ENCODE data around the gene SLF2. TPM values are rescaled to one million over a fixed set of nuclear protein-coding genes. Genes with fewer than 3 reads are reported as not detected.
A peak's percentile ranks its signal among the peaks of the same experiment; 100 is the strongest.

SLF2 gene
- total and polyA plus RNA-seq, 2 of the 8 experiments (the other 6 are each of a cell fraction or from before 2014, with no cell fraction given): 5.5 to 20.9 TPM

GRCh38 chr10:101012525-101013364 lies 100.0 kb downstream of the SLF2 start:
- Histone ChIP-seq H2BK20ac (ENCODE audit: low read length) (no peak overlapping the region), H3K79me2 (ENCODE audit: control insufficient read depth in 1 of 2, insufficient read depth in 2 of 2, low read length in 2 of 2) (no peaks in the 10 kb centered on the region), H3K23ac (ENCODE audit: insufficient read length) (no peak overlapping the region), H3K56ac (replicated peaks; ENCODE audit: insufficient read length, low read depth, low read length) (no peak overlapping the region), H3K4me3 (ENCODE audit: extremely low read depth in 1 of 4, insufficient read depth in 2 of 4, low read depth in 3 of 4, low read length in 4 of 4) (no peak overlapping the region), H2AFZ (ENCODE audit: low read length) (no peak overlapping the region), H2AK5ac (ENCODE audit: low read depth, low read length) (no peak overlapping the region), H4K8ac (ENCODE audit: extremely low read depth, insufficient read depth, low read length) (no peak overlapping the region), H4K20me1 (replicated peaks in 1 of 2; ENCODE audit: control insufficient read depth in 1 of 2, insufficient read depth in 2 of 2, low read length in 2 of 2) (peaks cover 0 to 2% of the 10 kb centered on the region in 2 experiments), H3K79me1 (ENCODE audit: low read depth, low read length) (no peaks in the 10 kb centered on the region), H2BK5ac (ENCODE audit: low read depth, low read length) (no peak overlapping the region), H2BK12ac (ENCODE audit: low read depth, low read length) (no peak overlapping the region), H2BK120ac (replicated peaks; ENCODE audit: low read depth, low read length) (no peak overlapping the region), H2BK15ac (ENCODE audit: low read length) (no peak overlapping the region), H4K5ac (ENCODE audit: insufficient read length, low read depth, low read length) (no peak overlapping the region), H3K14ac (ENCODE audit: insufficient read length) (no peak overlapping the region), H3K27me3 (replicated peaks in 1 of 4; ENCODE audit: control insufficient read depth in 3 of 4, extremely low read depth in 1 of 4, insufficient read depth in 3 of 4, low read length in 3 of 4) (peaks cover 5 to 20% (median 14%) of the 10 kb centered on the region in 4 experiments), H3K4ac (replicated peaks; ENCODE audit: insufficient read length, low read depth, low read length) (no peak overlapping the region), H3K9me3 (ENCODE audit: insufficient read depth in 2 of 2, low read depth in 1 of 2, low read length in 1 of 2) (no peaks in the 10 kb centered on the region), H3K23me2 (ENCODE audit: low read depth, low read length) (no peaks in the 10 kb centered on the region), H4K91ac (replicated peaks; ENCODE audit: insufficient read length, low read length) (no peak overlapping the region), H3K4me2 (ENCODE audit: insufficient read depth in 1 of 2, low read depth in 2 of 2, low read length in 2 of 2) (no peak overlapping the region), H3K4me1 (replicated peaks in 1 of 4; ENCODE audit: control insufficient read depth in 3 of 4, insufficient read depth in 4 of 4, low read length in 3 of 4) (peaks cover 0 to 12% (median 7%) of the 10 kb centered on the region in 4 experiments; a peak in 4 of 7 replicates), H3K9ac (replicated peaks in 1 of 4; ENCODE audit: extremely low read depth in 1 of 4, low read depth in 3 of 4, low read length in 3 of 4) (no peak overlapping the region), H3K27ac (ENCODE audit: low read depth, low read length) (no peak overlapping the region), H3K36me3 (ENCODE audit: control insufficient read depth in 2 of 4, insufficient read depth in 4 of 4, low read length in 3 of 4) (no peaks in the 10 kb centered on the region), H3K18ac (ENCODE audit: extremely low read depth, low read length) (no peak overlapping the region)
- ChIA-PET POLR2A (ENCODE audit: partially characterized antibody) (interaction anchor here (1.1 to 7.5 kb wide), 2 partner anchors 14 to 24 kb away, joined by 4 to 143 read pairs; partner anchors contain the start of gene LZTS2), CTCF (ENCODE audit: partially characterized antibody) (interaction anchor here (0.7 to 11.0 kb wide), 11 partner anchors 16 to 177 kb away, joined by 3 to 352 read pairs (median 5); partner anchors contain the start of genes KAZALD1, LZTS2, MRPL43 and PDZD7)
- WGBS, 2 experiments (ENCODE audit: extremely low coverage in 1 of 2, insufficient coverage in 1 of 2, insufficient read length in 1 of 2, insufficient replicate concordance in 2 of 2, low coverage in 1 of 2, low lambda C conversion rate in 2 of 2, missing lambda C conversion rate in 1 of 2): 46% methylated on average over 14 of the region's 14 CpGs; no CpG with 5 or more reads in 1 of the 2 experiments
- peak in 1 of 2 experiments; percentile 88 for DNase-seq (ENCODE audit: low read depth in 1 of 2, low spot score in 2 of 2)
- FAIRE-seq: peak; percentile 88
- TF ChIP-seq RXRA (IDR thresholded peaks at IDR 0.05; ENCODE audit: insufficient read depth, low read depth, low read length) (no peak), HDAC2 (IDR thresholded peaks at IDR 0.05; ENCODE audit: borderline replicate concordance in 1 of 2, low read depth in 2 of 2, low read length in 2 of 2) (0 out of 4 replicates have a peak, but pooled peaks have one; percentile 28 to 58), SUZ12 (IDR thresholded peaks at IDR 0.05; ENCODE audit: low read length) (no peak), NANOG (IDR thresholded peaks at IDR 0.05; ENCODE audit: insufficient read depth, low read depth, low read length, poor library complexity, severe bottlenecking) (no peak), ATF2 (IDR thresholded peaks at IDR 0.05; ENCODE audit: low read length) (peak; percentile 46; the same call in 1 of the 2 replicates), MAX (IDR thresholded peaks at IDR 0.05) (peak; percentile 26; the same call in 1 of the 2 replicates), E2F6 (IDR thresholded peaks at IDR 0.05) (no peak), SP1 (IDR thresholded peaks at IDR 0.05; ENCODE audit: low read depth, low read length) (no peak)
